ENCODE measurements around the gene MAP1A.
"Not testable (repeated sequence)": the region's sequence is repeated elsewhere in the genome, so short reads cannot be mapped to it uniquely, and the experiment has no call there.

Gene MAP1A

GRCh38 chr15:43529587-43530345 is 12.4 kb downstream of the MAP1A start:
- DNase-seq (ENCODE audit: low read depth in 2 of 2) = no peak

- DNase-seq (ENCODE audit: low read depth in 2 of 2) = no peak
Observed at GRCh38 chr15:43531018-43531670, 13.7 kb downstream of the MAP1A start.

- not testable (repeated sequence) for DNase-seq (ENCODE audit: low read depth in 2 of 2)
Observed at GRCh38 chr15:43532826-43533225, 15.4 kb downstream of the MAP1A start.

- DNase-seq (ENCODE audit: low read depth in 2 of 2) = no peak
Observed at GRCh38 chr15:43534897-43535296, 17.5 kb downstream of the MAP1A start.

GRCh38 chr15:43538091-43538490 is 20.7 kb downstream of the MAP1A start:
- DNase-seq (ENCODE audit: low read depth in 2 of 2) = no peak

GRCh38 chr15:43541785-43542184 is 24.4 kb downstream of the MAP1A start:
- no peak for DNase-seq (ENCODE audit: low read depth in 2 of 2)

GRCh38 chr15:43544266-43544665 is 26.9 kb downstream of the MAP1A start:
- DNase-seq (ENCODE audit: low read depth in 2 of 2) = no peak

GRCh38 chr15:43545426-43545825 is 28.0 kb downstream of the MAP1A start:
- DNase-seq (ENCODE audit: low read depth in 2 of 2) = no peak

GRCh38 chr15:43547539-43547938 is 30.1 kb downstream of the MAP1A start:
- no peak for DNase-seq (ENCODE audit: low read depth in 2 of 2)

- no peak for DNase-seq (ENCODE audit: low read depth in 2 of 2)
Observed at GRCh38 chr15:43550527-43551363, 33.3 kb downstream of the MAP1A start.

GRCh38 chr15:43552256-43552655 is 34.8 kb downstream of the MAP1A start:
- DNase-seq (ENCODE audit: low read depth in 2 of 2) = no peak

- DNase-seq (ENCODE audit: low read depth in 2 of 2) = no peak
Observed at GRCh38 chr15:43552986-43553385, 35.6 kb downstream of the MAP1A start.

- DNase-seq (ENCODE audit: low read depth in 2 of 2) = not testable (repeated sequence)
Observed at GRCh38 chr15:43562753-43563152, 45.3 kb downstream of the MAP1A start.

GRCh38 chr15:43563793-43564192 is 46.4 kb downstream of the MAP1A start:
- not testable (repeated sequence) for DNase-seq (ENCODE audit: low read depth in 2 of 2)

- DNase-seq (ENCODE audit: low read depth in 2 of 2) = not testable (repeated sequence)
Observed at GRCh38 chr15:43566615-43567014, 49.2 kb downstream of the MAP1A start.

GRCh38 chr15:43574607-43575006 is 57.2 kb downstream of the MAP1A start:
- DNase-seq (ENCODE audit: low read depth in 2 of 2) = not testable (repeated sequence)

All from stimulated activated CD8-positive, alpha-beta memory T cell treated with anti-CD3 and anti-CD28 coated beads, Interleukin-2, amount 100 ng/mL, for 1 hour (primary cell).